Suprapubic skin (tissue), 4 donors: Measurements from ENCODE around the gene LRRC46. TPM values are rescaled to one million over a fixed set of nuclear protein-coding genes. Genes with fewer than 3 reads are reported as not detected.

ENCODE experiments used
- DNase-seq, 2 donors: peaks; one replicate each; pipeline ENCODE4 v3.0.0-alpha.2; 2019; ENCODE audit warnings: low spot score in 2 of 2
- H3K27ac ChIP-seq: fragments of 200-600 bp; sonication (generic); one replicate; pipeline ENCODE4 v1.5.1; 2019
- H3K27me3 ChIP-seq: fragments of 200-600 bp; sonication (generic); one replicate; pipeline ENCODE4 v1.5.1; 2019
- H3K36me3 ChIP-seq: fragments of 200-600 bp; sonication (generic); one replicate; pipeline ENCODE4 v1.5.1; 2019
- H3K4me1 ChIP-seq: fragments of 200-600 bp; sonication (generic); one replicate; pipeline ENCODE4 v1.5.1; 2019
- H3K4me3 ChIP-seq: fragments of 200-600 bp; sonication (generic); one replicate; pipeline ENCODE4 v1.5.1; 2019; ENCODE audit warnings: mild to moderate bottlenecking
- H3K9me3 ChIP-seq: fragments of 200-600 bp; sonication (generic); one replicate; pipeline ENCODE4 v1.5.1; 2019
- CTCF ChIP-seq, 2 donors: fragments of 200-600 bp in 1 of 2; fragments of 450-650 bp in 1 of 2; sonication (generic) in 1 of 2; IDR thresholded peaks; one replicate each; pipeline ENCODE4 v1.5.1; 2016 to 2019; ENCODE audit warnings: antibody characterized with exemption in 2 of 2, mild to moderate bottlenecking in 1 of 2, moderate library complexity in 1 of 2
- EP300 ChIP-seq: sonication (generic); formaldehyde crosslinking; IDR thresholded peaks from one replicate; pipeline ENCODE4 v1.6.1; 2017; ENCODE audit warnings: antibody characterized with exemption
- POLR2A ChIP-seq, 2 donors: fragments of 450-650 bp; IDR thresholded peaks; one replicate each; pipeline ENCODE4 v1.6.1; 2017; ENCODE audit warnings: antibody characterized with exemption in 2 of 2, mild to moderate bottlenecking in 2 of 2, moderate library complexity in 2 of 2
- POLR2AphosphoS5 ChIP-seq, 3 donors: sonication (generic); formaldehyde crosslinking; IDR thresholded peaks; one replicate each; pipeline ENCODE4 v1.6.1; 2017; ENCODE audit warnings: antibody characterized with exemption in 3 of 3
- WGBS: methylation state at CpG from one replicate; pipeline ENCODE4 v1.1.5; 2018; 5-methylcytosine and 5-hydroxymethylcytosine counted together
- total RNA-seq, 4 donors: library from RNA; depleted of rRNA; stranded (reverse); fragments of >200 nt; gene quantifications; one replicate each; pipeline ENCODE4 v1.1.0, GENCODE V29; 2016

LRRC46 gene
- total RNA-seq, 4 donors from 2014 or later = not detected

GRCh38 chr17:47802341-47803022, 29.0 kb upstream of the LRRC46 start:
- Histone ChIP-seq H3K27me3 (peaks cover 4% of the 10 kb centered on the region), H3K27ac (no peak overlapping the region), H3K36me3 (peaks cover 3% of the 10 kb centered on the region), H3K4me3 (no peak overlapping the region), H3K9me3 (no peaks in the 10 kb centered on the region), H3K4me1 (no peaks in the 10 kb centered on the region)
- DNase-seq = peak; percentile 47 to 76
- TF ChIP-seq EP300 (no peak), CTCF (IDR thresholded peaks at IDR 0.05) (peak in 1 of 2 donors; percentile 53)
- 38% methylated on average over 9 of the region's 9 CpGs for WGBS

GRCh38 chr17:47803201-47803600, 28.3 kb upstream of the LRRC46 start:
- H3K36me3 ChIP-seq = peaks cover 10% of the 10 kb centered on the region
- H3K9me3 ChIP-seq = no peaks in the 10 kb centered on the region
- H3K4me3 ChIP-seq = no peak overlapping the region
- TF ChIP-seq POLR2A (IDR thresholded peaks at IDR 0.05) = no peak
- no peak for TF ChIP-seq EP300
- TF ChIP-seq CTCF (IDR thresholded peaks at IDR 0.05) = no peak
- H3K27ac ChIP-seq = no peak overlapping the region
- DNase-seq = peak; percentile 37 to 50
- H3K4me1 ChIP-seq = no peaks in the 10 kb centered on the region
- peaks cover 4% of the 10 kb centered on the region for H3K27me3 ChIP-seq
- 86% methylated on average over 5 of the region's 5 CpGs for WGBS

GRCh38 chr17:47803751-47804150, 27.7 kb upstream of the LRRC46 start:
- H3K4me3 ChIP-seq = no peak overlapping the region
- no peaks in the 10 kb centered on the region for H3K9me3 ChIP-seq
- peaks cover 4% of the 10 kb centered on the region for H3K27me3 ChIP-seq
- H3K27ac ChIP-seq = no peak overlapping the region
- TF ChIP-seq EP300 (no peak), POLR2A (IDR thresholded peaks at IDR 0.05) (no peak), CTCF (IDR thresholded peaks at IDR 0.05) (no peak), POLR2AphosphoS5 (IDR thresholded peaks at IDR 0.05) (no peak)
- DNase-seq = peak; percentile 30 to 47
- WGBS = 80% methylated on average over 6 of the region's 6 CpGs
- no peaks in the 10 kb centered on the region for H3K4me1 ChIP-seq
- peaks cover 16% of the 10 kb centered on the region for H3K36me3 ChIP-seq

- 59% methylated on average over 2 of the region's 3 CpGs for WGBS
- Histone ChIP-seq H3K27me3 (peaks cover 4% of the 10 kb centered on the region), H3K4me3 (no peak overlapping the region), H3K4me1 (peaks cover 6% of the 10 kb centered on the region), H3K9me3 (no peaks in the 10 kb centered on the region), H3K36me3 (peaks cover 23% of the 10 kb centered on the region), H3K27ac (no peak overlapping the region)
- TF ChIP-seq POLR2AphosphoS5 (IDR thresholded peaks at IDR 0.05) (no peak), POLR2A (IDR thresholded peaks at IDR 0.05) (no peak), EP300 (no peak), CTCF (IDR thresholded peaks at IDR 0.05) (no peak)
- peak; percentile 37 to 58 for DNase-seq
Observed at GRCh38 chr17:47804461-47804860, 27.0 kb upstream of the LRRC46 start.

GRCh38 chr17:47806026-47806912, 25.2 kb upstream of the LRRC46 start:
- Histone ChIP-seq H3K27me3 (peaks cover 4% of the 10 kb centered on the region), H3K4me1 (peaks cover 23% of the 10 kb centered on the region), H3K27ac (no peak overlapping the region), H3K9me3 (no peaks in the 10 kb centered on the region), H3K4me3 (no peak overlapping the region), H3K36me3 (peaks cover 28% of the 10 kb centered on the region)
- TF ChIP-seq POLR2AphosphoS5 (IDR thresholded peaks at IDR 0.05) (no peak), POLR2A (IDR thresholded peaks at IDR 0.05) (no peak), CTCF (IDR thresholded peaks at IDR 0.05) (no peak), EP300 (no peak)
- 83% methylated on average over 15 of the region's 16 CpGs for WGBS
- peak; percentile 13 to 26 for DNase-seq
